Activated T-cell treated with anti-CD3 and anti-CD28 coated beads, Interleukin-2, amount 50 U/mL, for 24 hours (primary cell): ENCODE data around the gene SPRR2F.
"Not testable (repeated sequence)": the region's sequence is repeated elsewhere in the genome, so short reads cannot be mapped to it uniquely, and the experiment has no call there.

Experiments
- DNase-seq: peaks from one replicate; pipeline ENCODE4 v3.0.0-alpha.2; 2020
- H3K27ac Mint-ChIP-seq: 2 replicates; pipeline ENCODE4 v1.8.0; 2020; ENCODE audit warnings: mild to moderate bottlenecking, mixed read lengths
- H3K27me3 Mint-ChIP-seq: 2 replicates; pipeline ENCODE4 v1.8.0; 2020; ENCODE audit warnings: mixed read lengths
- H3K36me3 Mint-ChIP-seq: 2 replicates; pipeline ENCODE4 v1.8.0; 2020; ENCODE audit warnings: low read depth, mixed read lengths
- H3K4me1 Mint-ChIP-seq: 2 replicates; pipeline ENCODE4 v1.8.0; 2020; ENCODE audit warnings: low read depth, mixed read lengths
- H3K4me3 Mint-ChIP-seq: 2 replicates; pipeline ENCODE4 v1.8.0; 2020; ENCODE audit warnings: mild to moderate bottlenecking, moderate library complexity, mixed read lengths
- H3K9me3 Mint-ChIP-seq: 2 replicates; pipeline ENCODE4 v1.8.0; 2020; ENCODE audit warnings: mixed read lengths

The SPRR2F gene, protein sequence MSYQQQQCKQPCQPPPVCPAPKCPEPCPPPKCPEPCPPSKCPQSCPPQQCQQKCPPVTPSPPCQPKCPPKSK

DNA sequence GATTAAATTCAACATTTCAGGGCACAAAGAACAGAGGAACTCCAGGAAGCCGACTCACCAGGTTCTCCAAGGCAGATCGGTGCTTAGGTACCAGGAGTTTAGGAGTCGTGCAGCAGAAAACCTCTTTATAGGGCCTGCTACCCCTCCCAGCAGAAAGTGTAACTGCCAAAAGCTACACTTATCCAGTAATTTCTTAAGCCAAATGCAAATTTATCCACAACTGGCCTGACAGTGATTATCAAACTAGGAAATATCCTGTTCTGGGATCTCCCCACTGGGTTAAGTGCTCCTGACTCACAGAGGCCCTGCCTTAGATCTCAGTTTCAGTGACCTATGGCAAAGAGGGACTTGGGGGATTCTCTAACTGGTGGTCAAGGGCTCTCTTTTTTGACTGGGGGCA, at the start of gene SPRR2F:
Gene SPRR2F (minus strand): TSS at position 101 of the 400 bp plus-strand sequence. CDS start 783 bp downstream, outside the sequence.
- H3K4me1 Mint-ChIP-seq = no peaks in the 10 kb centered on the region
- H3K9me3 Mint-ChIP-seq = no peaks in the 10 kb centered on the region
- no peak within 1 kb of the TSS for H3K4me3 Mint-ChIP-seq
- H3K27ac Mint-ChIP-seq = no peak within 1 kb of the TSS
- peaks cover 27% of the 10 kb centered on the region for H3K27me3 Mint-ChIP-seq
- H3K36me3 Mint-ChIP-seq = no peaks in the 10 kb centered on the region
- DNase-seq = no peak

DNA sequence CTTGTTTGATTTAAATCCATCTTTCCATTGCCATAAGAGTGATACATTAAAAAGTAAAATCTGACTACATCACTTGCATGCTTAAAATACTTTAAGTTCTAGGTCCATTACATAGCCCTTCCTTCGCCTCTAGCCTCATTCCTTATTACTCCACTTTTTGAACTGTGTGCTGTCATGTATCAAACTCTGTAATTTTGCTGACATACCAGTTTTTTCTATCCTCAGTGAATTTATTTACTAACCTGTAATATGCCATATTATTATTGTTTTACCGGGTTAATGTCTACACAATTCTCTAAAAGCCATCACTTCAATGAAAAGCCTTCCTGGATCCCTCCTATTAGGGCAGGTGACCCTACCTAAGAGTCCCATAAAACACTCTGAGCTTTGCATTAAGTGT, 42.2 kb upstream of the SPRR2F start:
- no peak for DNase-seq
- H3K4me1 Mint-ChIP-seq = no peaks in the 10 kb centered on the region
- no peak overlapping the region for H3K27ac Mint-ChIP-seq
- peaks cover 14% of the 10 kb centered on the region for H3K9me3 Mint-ChIP-seq
- H3K27me3 Mint-ChIP-seq = peaks cover 21% of the 10 kb centered on the region
- no peak overlapping the region for H3K4me3 Mint-ChIP-seq
- no peaks in the 10 kb centered on the region for H3K36me3 Mint-ChIP-seq

DNA sequence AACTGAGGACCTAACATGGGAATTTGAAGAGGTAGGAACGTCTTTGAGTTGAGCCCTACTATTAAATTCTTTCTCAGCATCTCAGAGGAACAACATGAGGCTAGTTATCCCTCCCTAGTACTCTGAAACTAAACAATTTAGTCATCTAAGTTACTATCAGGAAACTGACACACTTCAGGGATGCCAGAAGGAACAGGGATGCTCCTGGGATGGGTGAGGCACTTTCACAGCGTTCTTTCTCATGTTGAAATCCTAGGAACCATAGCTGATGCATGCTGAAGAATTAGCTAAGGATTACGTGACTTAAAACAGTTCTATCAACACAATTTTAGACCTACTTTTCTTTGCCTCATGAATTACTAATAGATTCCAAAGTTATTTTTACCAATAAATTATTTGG, 39.2 kb upstream of the SPRR2F start:
- H3K4me3 Mint-ChIP-seq = no peak overlapping the region
- H3K36me3 Mint-ChIP-seq = no peaks in the 10 kb centered on the region
- no peaks in the 10 kb centered on the region for H3K4me1 Mint-ChIP-seq
- DNase-seq = no peak
- peaks cover 2% of the 10 kb centered on the region for H3K9me3 Mint-ChIP-seq
- no peak overlapping the region for H3K27ac Mint-ChIP-seq
- H3K27me3 Mint-ChIP-seq = peaks cover 31% of the 10 kb centered on the region

DNA sequence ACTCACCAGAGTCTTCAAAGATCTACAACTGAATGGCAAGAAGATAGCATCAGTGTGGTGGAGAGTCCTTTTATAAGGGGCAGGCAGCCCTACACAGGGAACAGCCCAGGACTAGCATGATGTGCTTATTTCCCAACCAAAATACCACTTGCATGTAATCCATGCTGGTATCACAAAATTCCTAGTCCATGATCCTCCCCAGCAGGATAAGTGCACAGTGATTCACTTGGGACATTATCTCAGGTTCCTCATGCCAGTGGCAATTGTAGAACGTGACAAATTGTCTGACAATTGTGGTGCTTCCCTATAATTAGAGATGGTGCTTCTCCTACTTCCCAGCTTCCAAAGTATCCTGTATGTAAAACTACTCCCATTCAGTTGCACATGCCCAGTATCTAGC, 37.5 kb upstream of the SPRR2F start, which contains the start of gene SPRR2G:
Gene SPRR2G (minus strand): TSS at position 45 of the 400 bp plus-strand sequence. CDS start 780 bp downstream, outside the sequence.
- H3K4me1 Mint-ChIP-seq = no peaks in the 10 kb centered on the region
- H3K27ac Mint-ChIP-seq = no peak within 1 kb of the TSS
- no peak for DNase-seq
- H3K4me3 Mint-ChIP-seq = no peak within 1 kb of the TSS
- H3K27me3 Mint-ChIP-seq = peaks cover 30% of the 10 kb centered on the region
- H3K9me3 Mint-ChIP-seq = no peaks in the 10 kb centered on the region
- no peaks in the 10 kb centered on the region for H3K36me3 Mint-ChIP-seq

DNA sequence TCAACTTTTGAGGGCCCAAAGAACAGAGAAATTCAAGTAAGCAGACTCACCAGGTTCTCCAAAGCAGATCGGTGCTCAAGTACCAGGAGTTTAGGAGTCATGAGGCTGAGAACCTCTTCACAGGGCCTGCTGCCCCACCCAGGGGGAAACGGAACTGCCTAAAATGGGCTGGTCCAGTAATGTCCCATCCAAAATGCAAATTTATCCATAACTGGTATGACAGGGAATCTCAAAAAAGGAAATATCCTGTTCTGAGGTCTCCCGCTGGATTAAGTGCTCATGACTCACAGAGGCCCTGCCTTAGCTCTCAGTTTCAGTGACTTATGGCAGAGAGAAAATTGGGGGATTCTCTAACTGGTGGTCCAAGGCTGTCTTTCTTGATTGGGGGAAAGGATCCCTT, 28.1 kb upstream of the SPRR2F start:
- Mint-ChIP-seq H3K27ac (no peak overlapping the region), H3K4me3 (no peak overlapping the region), H3K9me3 (no peaks in the 10 kb centered on the region), H3K4me1 (no peaks in the 10 kb centered on the region), H3K36me3 (no peaks in the 10 kb centered on the region), H3K27me3 (peaks cover 37% of the 10 kb centered on the region)
- DNase-seq = no peak

DNA sequence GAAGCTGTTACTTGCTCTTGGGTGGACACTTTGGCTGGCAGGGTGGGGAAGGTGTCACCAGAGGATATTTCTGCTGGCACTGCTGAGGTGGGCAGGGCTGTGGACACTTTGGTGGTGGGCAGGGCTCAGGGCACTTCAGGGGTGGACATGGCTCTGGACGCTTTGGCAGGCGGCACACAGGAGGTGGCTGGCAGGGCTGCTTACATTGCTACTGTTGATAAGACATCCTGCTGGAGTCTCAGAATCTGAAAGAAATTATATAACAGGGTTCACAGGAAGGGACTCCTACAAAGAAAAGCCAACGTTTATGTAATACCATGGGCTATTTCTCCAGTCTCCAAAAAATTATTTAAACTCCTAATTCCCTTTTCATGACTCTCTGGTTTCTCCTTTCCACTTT, 27.2 kb upstream of the SPRR2F start:
- H3K36me3 Mint-ChIP-seq = no peaks in the 10 kb centered on the region
- DNase-seq = no peak
- H3K4me3 Mint-ChIP-seq = no peak overlapping the region
- H3K27ac Mint-ChIP-seq = no peak overlapping the region
- no peaks in the 10 kb centered on the region for H3K9me3 Mint-ChIP-seq
- no peaks in the 10 kb centered on the region for H3K4me1 Mint-ChIP-seq
- peaks cover 36% of the 10 kb centered on the region for H3K27me3 Mint-ChIP-seq

DNA sequence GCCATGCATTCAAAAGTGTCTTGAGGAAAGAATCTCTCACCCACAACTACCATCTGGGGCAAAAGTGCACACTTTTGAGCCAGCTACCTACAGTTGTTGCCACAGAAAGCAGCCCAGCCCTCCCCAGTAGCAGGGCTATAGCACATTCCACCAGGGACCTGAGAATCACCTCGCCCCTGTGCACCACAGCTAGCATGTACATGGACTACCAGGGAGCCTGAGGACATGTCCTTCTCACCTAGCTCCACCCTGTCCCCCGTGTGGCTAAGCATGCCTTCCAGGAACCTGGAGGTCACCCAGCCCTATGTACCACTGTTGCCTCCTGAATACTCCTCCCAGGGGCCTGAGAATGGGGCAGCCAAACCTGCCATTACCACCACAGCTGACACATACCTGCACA, 20.4 kb upstream of the SPRR2F start:
- no peak for DNase-seq
- Mint-ChIP-seq H3K4me1 (no peaks in the 10 kb centered on the region), H3K27ac (no peak overlapping the region), H3K9me3 (no peaks in the 10 kb centered on the region), H3K4me3 (no peak overlapping the region), H3K27me3 (peaks cover 54% of the 10 kb centered on the region), H3K36me3 (no peaks in the 10 kb centered on the region)

DNA sequence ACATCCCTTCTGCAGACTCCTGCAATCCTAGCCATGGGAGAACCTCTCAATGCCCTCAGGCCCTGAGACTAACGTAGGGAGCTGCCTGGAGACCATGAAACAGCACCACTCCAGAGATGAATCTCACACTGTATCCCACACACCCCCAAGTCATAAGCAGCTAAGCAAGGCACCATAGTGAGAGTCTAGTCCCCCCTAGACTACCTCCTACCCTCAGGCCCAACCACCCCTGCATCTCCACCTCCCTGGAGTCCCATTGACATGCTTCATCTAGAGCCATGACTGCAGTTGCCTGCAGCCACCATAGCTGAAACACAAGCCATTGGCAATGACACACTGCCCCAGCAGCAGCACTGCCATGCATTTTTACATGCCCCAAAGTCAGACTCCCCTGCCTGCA, 20.0 kb upstream of the SPRR2F start:
- no peaks in the 10 kb centered on the region for H3K36me3 Mint-ChIP-seq

DNA sequence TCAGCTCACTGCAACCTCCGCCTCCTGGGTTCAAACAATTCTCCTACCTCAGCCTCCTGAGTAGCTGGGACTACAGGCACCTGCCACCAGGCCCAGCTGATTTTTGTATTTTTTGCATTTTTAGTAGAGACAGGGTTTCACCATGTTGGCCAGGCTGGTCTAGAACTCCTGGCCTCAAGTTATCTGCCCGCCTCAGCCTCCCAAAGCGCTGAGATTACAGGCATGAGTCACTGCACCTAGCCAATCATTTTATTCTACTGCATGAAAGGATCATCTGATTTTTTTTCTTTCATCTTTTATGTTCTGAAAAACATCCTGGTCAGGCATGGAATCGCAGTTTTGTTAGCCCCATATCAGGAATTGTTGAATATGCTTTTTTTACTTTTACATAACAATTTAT, 15.4 kb upstream of the SPRR2F start:
- H3K9me3 Mint-ChIP-seq, H3K36me3 Mint-ChIP-seq, H3K27ac Mint-ChIP-seq, H3K4me1 Mint-ChIP-seq, DNase-seq, H3K4me3 Mint-ChIP-seq: not testable (repeated sequence)
- H3K27me3 Mint-ChIP-seq = peaks cover 24% of the 10 kb centered on the region

More for the DNA sequence above, 20.0 kb upstream of the SPRR2F start:
- Mint-ChIP-seq H3K9me3 (no peaks in the 10 kb centered on the region), H3K27me3 (peaks cover 54% of the 10 kb centered on the region), H3K4me1 (no peaks in the 10 kb centered on the region), H3K4me3 (no peak overlapping the region), H3K27ac (no peak overlapping the region)
- no peak for DNase-seq

DNA sequence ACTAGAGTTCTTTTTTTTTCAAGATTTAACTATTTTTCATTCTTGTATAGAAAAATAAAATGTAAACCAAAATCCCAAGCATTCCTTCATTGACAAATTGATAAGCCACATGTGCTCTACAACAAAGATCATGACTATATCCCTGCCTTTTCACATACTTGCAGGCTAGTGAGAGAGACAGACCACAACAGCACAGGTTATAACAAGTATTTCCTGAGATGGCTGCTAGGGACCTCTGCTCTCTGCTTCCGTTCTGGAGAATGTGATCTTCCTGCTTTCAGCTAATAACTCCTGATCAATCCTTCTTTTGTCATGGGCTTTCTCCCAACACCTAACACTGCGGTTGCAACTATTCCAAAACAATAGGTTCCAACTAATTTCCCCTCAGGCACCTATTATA, 14.0 kb upstream of the SPRR2F start:
- no peak for DNase-seq
- no peaks in the 10 kb centered on the region for H3K36me3 Mint-ChIP-seq
- peaks cover 12% of the 10 kb centered on the region for H3K9me3 Mint-ChIP-seq
- no peak overlapping the region for H3K4me3 Mint-ChIP-seq
- no peak overlapping the region for H3K27ac Mint-ChIP-seq
- H3K27me3 Mint-ChIP-seq = peaks cover 13% of the 10 kb centered on the region
- H3K4me1 Mint-ChIP-seq = no peaks in the 10 kb centered on the region

DNA sequence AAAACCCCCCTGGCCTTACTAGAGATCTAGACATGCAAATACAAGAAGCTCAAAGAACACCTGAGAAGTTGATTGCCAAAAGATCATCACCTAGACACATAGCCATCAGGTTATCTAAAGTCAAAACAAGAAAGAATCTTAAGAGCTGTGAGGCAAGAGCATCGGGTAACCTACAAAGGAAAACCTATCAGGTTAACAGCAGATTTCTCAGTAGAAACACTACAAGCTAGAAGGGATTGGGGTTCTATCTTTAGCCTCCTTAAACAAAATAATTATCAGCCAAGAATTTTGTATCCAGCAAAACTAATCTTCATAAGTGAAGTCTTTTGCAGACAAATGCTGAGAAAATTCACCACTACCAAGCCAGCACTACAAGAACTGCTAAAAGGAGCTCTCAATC, 12.2 kb upstream of the SPRR2F start:
- Mint-ChIP-seq H3K4me3 (no peak overlapping the region), H3K36me3 (no peaks in the 10 kb centered on the region), H3K9me3 (peaks cover 15% of the 10 kb centered on the region), H3K27me3 (peaks cover 8% of the 10 kb centered on the region), H3K27ac (no peak overlapping the region), H3K4me1 (no peaks in the 10 kb centered on the region)
- no peak for DNase-seq

DNA sequence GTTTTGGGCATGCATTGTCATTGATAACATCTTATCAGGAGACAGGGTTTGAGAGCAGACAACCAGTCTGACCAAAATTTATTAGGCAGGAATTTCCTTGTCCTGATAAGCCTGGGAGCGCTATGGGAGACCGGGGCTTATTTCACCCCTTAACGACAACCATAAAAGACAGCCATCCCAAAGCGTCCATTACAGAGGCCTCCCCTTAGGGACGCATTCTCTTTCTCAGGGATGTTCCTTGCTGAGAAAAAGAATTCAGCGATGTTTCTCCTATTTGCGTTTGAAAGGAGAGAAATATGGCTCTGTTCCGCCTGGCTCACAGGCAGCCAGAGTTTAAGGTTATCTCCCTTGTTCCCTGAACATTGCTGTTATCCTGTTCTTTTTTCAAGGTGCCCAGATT, 10.5 kb upstream of the SPRR2F start:
- DNase-seq = not testable (repeated sequence)

DNA sequence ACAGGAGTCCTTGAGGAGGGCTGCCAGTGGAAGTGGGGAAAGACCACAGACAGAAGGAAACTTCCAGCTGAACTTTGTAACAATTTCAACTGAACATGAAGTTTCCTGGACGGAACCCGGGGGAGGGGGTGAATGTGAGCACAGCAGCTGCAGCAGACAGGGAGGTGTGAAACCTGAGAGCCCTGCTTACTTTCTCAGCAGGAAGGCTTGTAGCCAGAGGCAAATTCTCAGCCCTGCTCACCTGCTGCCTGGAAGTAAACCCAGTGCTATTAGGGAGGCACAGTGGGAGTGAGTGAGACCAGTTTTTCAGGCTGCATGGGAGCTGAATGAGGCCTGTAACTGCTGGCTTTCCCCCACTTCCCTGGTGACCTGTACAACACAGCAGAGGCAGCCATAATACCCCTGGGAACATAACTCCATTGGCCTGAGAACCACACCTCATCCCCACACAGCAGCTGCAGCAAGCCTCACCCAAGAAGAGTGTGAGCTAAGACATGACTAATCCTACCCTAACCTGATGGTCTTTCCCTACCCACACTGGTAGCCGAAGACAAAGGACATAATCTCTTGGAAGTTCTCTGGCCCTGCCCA, 9.6 kb upstream of the SPRR2F start:
- peaks cover 13% of the 10 kb centered on the region for H3K27me3 Mint-ChIP-seq
- no peak for DNase-seq
- no peak overlapping the region for H3K4me3 Mint-ChIP-seq
- H3K36me3 Mint-ChIP-seq = no peaks in the 10 kb centered on the region
- no peaks in the 10 kb centered on the region for H3K4me1 Mint-ChIP-seq
- peaks cover 15% of the 10 kb centered on the region for H3K9me3 Mint-ChIP-seq
- H3K27ac Mint-ChIP-seq = no peak overlapping the region

More for the DNA sequence above, 10.5 kb upstream of the SPRR2F start:
- H3K36me3 Mint-ChIP-seq, H3K27me3 Mint-ChIP-seq, H3K4me3 Mint-ChIP-seq, H3K4me1 Mint-ChIP-seq, H3K27ac Mint-ChIP-seq: not testable (repeated sequence)
- peaks cover 15% of the 10 kb centered on the region for H3K9me3 Mint-ChIP-seq

DNA sequence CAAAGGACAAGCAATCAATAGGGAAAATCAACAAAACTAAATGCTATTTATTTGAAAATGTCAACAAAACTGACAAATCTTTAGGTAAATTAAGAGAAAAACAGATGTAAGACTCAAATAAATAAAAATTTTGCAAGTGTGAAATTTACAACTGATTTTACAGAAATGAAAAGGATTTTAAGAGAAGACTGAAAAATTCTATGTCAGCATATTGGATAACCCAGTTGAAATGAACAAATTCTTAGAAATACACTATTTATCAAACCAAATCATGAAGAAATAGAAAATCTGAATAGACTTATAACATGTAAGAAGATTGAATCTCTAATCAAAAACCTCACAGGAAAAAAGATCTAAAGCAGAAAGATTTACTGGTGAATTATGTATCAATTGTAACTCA, 7.6 kb upstream of the SPRR2F start:
- Mint-ChIP-seq H3K4me3 (no peak overlapping the region), H3K27ac (no peak overlapping the region), H3K36me3 (no peaks in the 10 kb centered on the region), H3K27me3 (peaks cover 23% of the 10 kb centered on the region), H3K9me3 (peaks cover 15% of the 10 kb centered on the region), H3K4me1 (no peaks in the 10 kb centered on the region)
- DNase-seq = no peak

DNA sequence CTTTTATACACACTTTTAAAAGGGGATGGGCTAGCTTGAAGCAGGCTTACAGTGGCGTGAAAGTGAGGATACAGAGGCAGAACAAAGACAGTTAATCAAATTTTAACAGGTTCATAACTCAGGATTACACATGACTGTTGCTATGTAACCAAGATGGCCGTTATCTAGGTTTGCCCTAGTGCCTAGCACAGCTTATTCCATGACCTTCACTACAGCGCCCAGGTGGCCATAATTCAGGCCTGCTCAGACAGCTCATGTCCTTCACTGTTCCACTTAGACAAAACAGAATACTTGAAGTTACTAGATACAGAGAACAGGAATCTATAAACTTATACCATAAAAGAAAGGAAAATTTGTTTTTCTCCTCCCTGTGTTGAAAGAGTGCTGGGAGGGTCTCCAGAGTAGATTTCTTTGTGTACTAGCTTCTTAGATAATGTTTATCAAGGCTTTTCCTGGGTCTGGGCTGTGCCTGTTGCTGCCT, 6.2 kb upstream of the SPRR2F start:
- no peak overlapping the region for H3K27ac Mint-ChIP-seq
- no peak overlapping the region for H3K4me3 Mint-ChIP-seq
- H3K4me1 Mint-ChIP-seq = no peaks in the 10 kb centered on the region
- peaks cover 31% of the 10 kb centered on the region for H3K27me3 Mint-ChIP-seq
- H3K36me3 Mint-ChIP-seq = no peaks in the 10 kb centered on the region
- no peak for DNase-seq
- H3K9me3 Mint-ChIP-seq = peaks cover 6% of the 10 kb centered on the region

DNA sequence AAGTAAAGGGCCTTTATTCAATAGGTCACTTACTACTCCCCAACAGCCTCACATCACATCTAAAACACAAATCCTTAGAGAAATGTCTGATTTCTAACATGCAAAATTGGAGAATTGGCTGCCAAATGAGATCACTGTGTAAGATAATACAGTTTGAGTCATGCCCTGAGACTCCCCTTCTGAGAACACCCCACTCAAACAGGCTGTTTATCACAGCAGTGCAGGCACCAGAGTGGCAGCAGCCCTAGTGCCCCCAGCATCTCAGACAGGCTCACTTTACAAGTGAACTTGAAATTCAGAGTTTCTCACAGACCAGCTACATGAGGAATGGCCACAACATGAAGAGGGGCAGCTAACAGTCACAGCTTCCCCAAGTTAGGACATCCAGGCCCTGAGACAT, 1.9 kb upstream of the SPRR2F start:
- not testable (repeated sequence) for H3K9me3 Mint-ChIP-seq, H3K4me3 Mint-ChIP-seq, DNase-seq, H3K4me1 Mint-ChIP-seq, H3K36me3 Mint-ChIP-seq, H3K27ac Mint-ChIP-seq
- H3K27me3 Mint-ChIP-seq = peaks cover 32% of the 10 kb centered on the region
